ENCODE data around the gene GALP. TPM values are rescaled to one million over a fixed set of nuclear protein-coding genes. Genes with fewer than 3 reads are reported as not detected.
"Not testable (repeated sequence)": the region's sequence is repeated elsewhere in the genome, so short reads cannot be mapped to it uniquely, and the experiment has no call there.

Gene GALP
- total RNA-seq, 2 experiments from 2014 or later, result not detected

GRCh38 chr19:56193981-56194640 lies 18.3 kb downstream of the GALP start:
- CTCF ChIA-PET, result no interaction called here

GRCh38 chr19:56197646-56198045 lies 21.8 kb downstream of the GALP start, which contains the start of gene ZSCAN5B:
Gene ZSCAN5B (minus strand): TSS chr19:56197783. CDS start chr19:56193052, 4,731 bp downstream.
- H3K27ac ChIP-seq (ENCODE audit: low read depth in 1 of 2, low read length in 2 of 2); H3K9me3 Mint-ChIP-seq; intact Hi-C loops (cut with DNase I, micrococcal nuclease); H3K4me1 ChIP-seq (ENCODE audit: insufficient read depth, low read length); H3K27me3 ChIP-seq (ENCODE audit: control insufficient read depth in 1 of 2, insufficient read depth in 2 of 2, low read length in 2 of 2); CTCF ChIA-PET; POLR2A ChIA-PET; ATAC-seq (ENCODE audit: poor library complexity); H3K9me3 ChIP-seq (ENCODE audit: control insufficient read depth in 1 of 2, insufficient read depth in 1 of 2, low read length in 2 of 2); H3K27me3 Mint-ChIP-seq; H3K36me3 ChIP-seq (ENCODE audit: insufficient read depth, low read length); DNase-seq; H3K4me3 ChIP-seq (ENCODE audit: low read length); H3K36me3 Mint-ChIP-seq (ENCODE audit: low read depth); H3K4me1 Mint-ChIP-seq (ENCODE audit: low read depth); H3K27ac Mint-ChIP-seq; H3K4me3 Mint-ChIP-seq: not testable (repeated sequence)

More at GRCh38 chr19:56193981-56194640, 18.3 kb downstream of the GALP start:
- ATAC-seq (ENCODE audit: poor library complexity) (no peak), DNase-seq (no peak)
- intact Hi-C loops (cut with DNase I, micrococcal nuclease), result no loop called here
- peaks cover 0 to 2% of the 10 kb centered on the region in 2 experiments for H3K27me3 ChIP-seq (ENCODE audit: control insufficient read depth in 1 of 2, insufficient read depth in 2 of 2, low read length in 2 of 2)
- H3K4me3 ChIP-seq (ENCODE audit: low read length), result no peak overlapping the region
- no peak overlapping the region for H3K4me3 Mint-ChIP-seq
- no peak overlapping the region for H3K27ac ChIP-seq (ENCODE audit: low read depth in 1 of 2, low read length in 2 of 2)
- no peaks in the 10 kb centered on the region for H3K36me3 ChIP-seq (ENCODE audit: insufficient read depth, low read length)
- no peak for TF ChIP-seq CTCF (IDR thresholded peaks at IDR 0.05)
- no peak overlapping the region for H3K27ac Mint-ChIP-seq
- no peaks in the 10 kb centered on the region for H3K4me1 ChIP-seq (ENCODE audit: insufficient read depth, low read length)
- no peaks in the 10 kb centered on the region for H3K9me3 Mint-ChIP-seq
- H3K27me3 Mint-ChIP-seq, result no peaks in the 10 kb centered on the region
- no peaks in the 10 kb centered on the region for H3K4me1 Mint-ChIP-seq (ENCODE audit: low read depth)
- H3K9me3 ChIP-seq (ENCODE audit: control insufficient read depth in 1 of 2, insufficient read depth in 1 of 2, low read length in 2 of 2), result no peaks in the 10 kb centered on the region
- no peaks in the 10 kb centered on the region for H3K36me3 Mint-ChIP-seq (ENCODE audit: low read depth)
- POLR2A ChIA-PET, result no interaction called here

GRCh38 chr19:56199687-56200086 lies 23.9 kb downstream of the GALP start:
- H3K27me3 ChIP-seq (ENCODE audit: control insufficient read depth in 1 of 2, insufficient read depth in 2 of 2, low read length in 2 of 2), result no peaks in the 10 kb centered on the region
- H3K9me3 Mint-ChIP-seq, result no peaks in the 10 kb centered on the region
- POLR2A ChIA-PET, result no interaction called here

More at GRCh38 chr19:56199687-56200086, 23.9 kb downstream of the GALP start:
- H3K27me3 Mint-ChIP-seq, result no peaks in the 10 kb centered on the region
- no peaks in the 10 kb centered on the region for H3K36me3 Mint-ChIP-seq (ENCODE audit: low read depth)
- no peak overlapping the region for H3K27ac ChIP-seq (ENCODE audit: low read depth in 1 of 2, low read length in 2 of 2)
- CTCF ChIA-PET, result no interaction called here
- intact Hi-C loops (cut with DNase I, micrococcal nuclease), result no loop called here
- ATAC-seq (ENCODE audit: poor library complexity), result no peak
- H3K4me1 ChIP-seq (ENCODE audit: insufficient read depth, low read length), result no peaks in the 10 kb centered on the region
- H3K9me3 ChIP-seq (ENCODE audit: control insufficient read depth in 1 of 2, insufficient read depth in 1 of 2, low read length in 2 of 2), result no peaks in the 10 kb centered on the region
- DNase-seq, result no peak
- no peaks in the 10 kb centered on the region for H3K36me3 ChIP-seq (ENCODE audit: insufficient read depth, low read length)
- no peak overlapping the region for H3K4me3 Mint-ChIP-seq
- no peaks in the 10 kb centered on the region for H3K4me1 Mint-ChIP-seq (ENCODE audit: low read depth)
- no peak overlapping the region for H3K27ac Mint-ChIP-seq
- no peak for TF ChIP-seq CTCF (IDR thresholded peaks at IDR 0.05)
- H3K4me3 ChIP-seq (ENCODE audit: low read length), result no peak overlapping the region
